K562 (cell line): Measurements from ENCODE around the gene PRDM16.

Experiments
- FOSL1 ChIP-seq: fragments of 200-800 bp; sonication (Bioruptor generic); conservative IDR thresholded peaks from 2 replicates; pipeline ENCODE4 v1.6.1; 2016; ENCODE audit warnings: missing genetic modification characterization, missing compliant biosample characterization
- TEAD2 ChIP-seq: fragments of 450-650 bp; IDR thresholded peaks from 2 replicates; pipeline ENCODE4 v1.6.1; 2016; ENCODE audit warnings: missing genetic modification characterization, control low read depth, missing compliant biosample characterization
- THRAP3 ChIP-seq: fragments of 450-650 bp; IDR thresholded peaks from 2 replicates; pipeline ENCODE4 v1.6.1; 2016; ENCODE audit warnings: mild to moderate bottlenecking, inconsistent platforms, borderline replicate concordance
- ZNF592 ChIP-seq: fragments of 450-650 bp; IDR thresholded peaks from 2 replicates; pipeline ENCODE4 v1.6.1; 2017; ENCODE audit warnings: antibody characterized with exemption, mild to moderate bottlenecking

GRCh38 chr1:3472906-3473305, 403.9 kb downstream of the PRDM16 start:
- TF ChIP-seq TEAD2 (tag): no peak
- no peak for TF ChIP-seq FOSL1 (tag)
- TF ChIP-seq ZNF592: no peak
- no peak for TF ChIP-seq THRAP3
